Body of pancreas (tissue), 4 donors: ENCODE results near the gene SNRNP200.

Source experiments
- POLR2A ChIP-seq, 3 donors: fragments of 450-650 bp; IDR thresholded peaks; one replicate each; pipeline ENCODE4 v1.6.1; 2016; ENCODE audit warnings: antibody characterized with exemption in 3 of 3, mild to moderate bottlenecking in 2 of 3
- TF ChIP-seq, protein P1 (sequence below), 7 experiments: fragments of 450-650 bp in 4 of 7; fragments of 200-600 bp in 3 of 7; sonication (generic) in 3 of 7; IDR thresholded peaks; one replicate each; pipeline ENCODE4 v1.5.1; 2016 to 2019; ENCODE audit warnings: antibody characterized with exemption in 7 of 7

GRCh38 chr2:96240341-96241038 lies 64.9 kb downstream of the SNRNP200 start:
- TF ChIP-seq, protein P1, sequence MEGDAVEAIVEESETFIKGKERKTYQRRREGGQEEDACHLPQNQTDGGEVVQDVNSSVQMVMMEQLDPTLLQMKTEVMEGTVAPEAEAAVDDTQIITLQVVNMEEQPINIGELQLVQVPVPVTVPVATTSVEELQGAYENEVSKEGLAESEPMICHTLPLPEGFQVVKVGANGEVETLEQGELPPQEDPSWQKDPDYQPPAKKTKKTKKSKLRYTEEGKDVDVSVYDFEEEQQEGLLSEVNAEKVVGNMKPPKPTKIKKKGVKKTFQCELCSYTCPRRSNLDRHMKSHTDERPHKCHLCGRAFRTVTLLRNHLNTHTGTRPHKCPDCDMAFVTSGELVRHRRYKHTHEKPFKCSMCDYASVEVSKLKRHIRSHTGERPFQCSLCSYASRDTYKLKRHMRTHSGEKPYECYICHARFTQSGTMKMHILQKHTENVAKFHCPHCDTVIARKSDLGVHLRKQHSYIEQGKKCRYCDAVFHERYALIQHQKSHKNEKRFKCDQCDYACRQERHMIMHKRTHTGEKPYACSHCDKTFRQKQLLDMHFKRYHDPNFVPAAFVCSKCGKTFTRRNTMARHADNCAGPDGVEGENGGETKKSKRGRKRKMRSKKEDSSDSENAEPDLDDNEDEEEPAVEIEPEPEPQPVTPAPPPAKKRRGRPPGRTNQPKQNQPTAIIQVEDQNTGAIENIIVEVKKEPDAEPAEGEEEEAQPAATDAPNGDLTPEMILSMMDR (IDR thresholded peaks at IDR 0.05) = no peak
- TF ChIP-seq POLR2A (IDR thresholded peaks at IDR 0.05) = no peak
